Aorta (tissue), 5 donors: ENCODE results near the gene RANBP10. TPM values are rescaled to one million over a fixed set of nuclear protein-coding genes. Genes with fewer than 3 reads are reported as not detected.

Experiments
- ATAC-seq: fragments of 200-7000 bp; cut with Tn5 transposase; one replicate; pipeline ENCODE4 v1.9.1; 2022; ENCODE audit warnings: moderate library complexity; ENCODE audit not compliant: low FRiP score
- DNase-seq, 2 donors: peaks; one replicate each; pipeline ENCODE4 v3.0.0-alpha.2; 2020
- H3K27ac ChIP-seq, 2 donors: one replicate each; pipeline ENCODE4 v1.5.1; 2013; ENCODE audit warnings: low read length in 2 of 2, mild to moderate bottlenecking in 2 of 2, moderate library complexity in 2 of 2, control low read depth in 1 of 2, inconsistent platforms in 1 of 2, low read depth in 1 of 2
- H3K27me3 ChIP-seq, 2 donors: one replicate each; pipeline ENCODE4 v1.6.1; 2013; ENCODE audit warnings: control low read depth in 1 of 2, low read length in 1 of 2, mild to moderate bottlenecking in 1 of 2, moderate library complexity in 1 of 2; ENCODE audit not compliant: insufficient read depth in 2 of 2, control insufficient read depth in 1 of 2
- H3K36me3 ChIP-seq, 2 donors: one replicate each; pipeline ENCODE4 v1.6.1; 2013; ENCODE audit warnings: control low read depth in 1 of 2, low read length in 1 of 2, mild to moderate bottlenecking in 1 of 2; ENCODE audit not compliant: insufficient read depth in 2 of 2, control insufficient read depth in 1 of 2
- H3K4me1 ChIP-seq, 2 donors: one replicate each; pipeline ENCODE4 v1.6.1; 2013; ENCODE audit warnings: low read length in 2 of 2, control low read depth in 1 of 2, mild to moderate bottlenecking in 1 of 2, moderate library complexity in 1 of 2; ENCODE audit not compliant: insufficient read depth in 2 of 2, control insufficient read depth in 1 of 2
- H3K4me3 ChIP-seq, 2 donors: one replicate each; pipeline ENCODE4 v1.5.1; 2013; ENCODE audit warnings: low read length in 2 of 2, control low read depth in 1 of 2, mild to moderate bottlenecking in 1 of 2
- H3K9me3 ChIP-seq: one replicate; pipeline ENCODE4 v1.6.1; 2013; ENCODE audit warnings: mild to moderate bottlenecking, low read length; ENCODE audit not compliant: control insufficient read depth
- WGBS, 2 donors: extraction: QIAGEN DNeasy Blood & Tissue Kit; methylation state at CpG; one replicate each; pipeline ENCODE4 v1.1.7; 2013; 5-methylcytosine and 5-hydroxymethylcytosine counted together
- intact Hi-C, 2 donors: fragments of 100-400 bp; cut with DNase I; formaldehyde crosslinking; loops; one replicate each; pipeline versions ENCODE4 v1.14.2 to v1.15.0; 2022
- polyA plus RNA-seq, 2 donors: library from polyadenylated mRNA; stranded (reverse); fragments of 200-250 nt; gene quantifications; one replicate each; pipeline ENCODE4 v1.2.3, GENCODE V29; 2013
- total RNA-seq, 2 donors: library from RNA; stranded (reverse); fragmentation: NEBNext Ultra II Directional; extraction: Animal tissue kit (Norgen Biotek cat#: 25700); gene quantifications; one replicate each; pipeline ENCODE4 v1.2.1, GENCODE V29; 2021
- donor health status: healthy with polysubstance abuse.
- donor health status: Bipolar disorder and iron deficiency.
- donor health status: DM: no; HTN: no; CAD: no.
- donor health status: DM: no; HTN: no; CAD: no.
- donor health status: DM: yes; HTN: yes; CAD: no.

Gene RANBP10
- total and polyA plus RNA-seq, 4 donors = 5.5 to 21.6 (median 14.8) TPM

DNA sequence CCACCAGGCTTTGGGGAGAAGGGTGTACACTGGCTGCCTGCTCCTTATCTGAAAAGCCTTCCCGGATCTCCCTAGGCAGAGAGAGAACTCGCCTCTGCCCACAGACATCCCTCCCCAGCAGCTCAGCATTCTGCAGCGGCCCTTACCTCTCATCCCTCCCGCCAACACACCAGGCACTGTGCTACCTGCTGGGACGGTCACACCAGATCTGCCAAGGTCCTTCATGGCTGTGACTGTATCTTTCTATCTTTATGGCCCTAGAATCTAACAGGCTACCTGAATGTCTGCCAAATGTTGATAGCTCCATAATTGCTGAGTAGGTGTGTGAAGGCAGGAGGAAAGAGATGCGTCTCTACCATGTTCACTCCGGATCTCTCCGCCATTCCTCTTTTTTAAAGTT lies 8.2 kb upstream of the RANBP10 start:
- intact Hi-C loops = loop anchor here in 1 of 2 donors (2.0 kb wide), 1 partner anchor 114 kb away; no protein-coding TSS in a partner anchor
- no peak overlapping the region for H3K4me3 ChIP-seq
- no peak for DNase-seq
- no peaks in the 10 kb centered on the region for H3K4me1 ChIP-seq
- no peak for ATAC-seq
- H3K9me3 ChIP-seq = no peaks in the 10 kb centered on the region
- H3K36me3 ChIP-seq = no peaks in the 10 kb centered on the region
- H3K27ac ChIP-seq = no peak overlapping the region
- H3K27me3 ChIP-seq = no peaks in the 10 kb centered on the region
- 84 to 88% methylated on average over 8 of the region's 8 CpGs for WGBS, 2 donors

DNA sequence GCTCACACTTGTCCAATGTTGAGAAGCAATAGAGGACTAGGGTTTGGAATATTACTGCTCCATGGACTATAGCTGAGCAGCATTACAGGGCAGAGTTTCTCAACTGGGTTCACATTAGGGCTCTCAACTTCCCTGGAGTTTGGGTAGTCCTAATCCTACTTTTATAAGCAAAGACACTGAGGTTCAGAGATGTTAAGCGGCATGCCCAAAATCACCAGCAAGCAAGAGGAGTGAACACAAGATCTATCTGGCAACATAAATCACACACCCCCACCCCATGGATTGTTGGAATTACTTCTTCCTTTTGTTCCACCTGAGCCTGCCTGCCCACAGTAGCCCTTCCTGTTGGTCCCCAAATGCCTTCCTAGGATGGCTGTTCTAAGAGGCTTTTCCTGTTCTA lies 5.5 kb upstream of the RANBP10 start:
- Histone ChIP-seq H3K27ac (no peak overlapping the region), H3K4me1 (no peaks in the 10 kb centered on the region), H3K9me3 (no peaks in the 10 kb centered on the region), H3K27me3 (no peaks in the 10 kb centered on the region), H3K4me3 (no peak overlapping the region), H3K36me3 (no peaks in the 10 kb centered on the region)
- DNase-seq = no peak
- intact Hi-C loops = no loop called here
- WGBS, 2 donors = 97 to 100% methylated on average over 1 of the region's 1 CpG
- no peak for ATAC-seq

GRCh38 chr16:67807148-67807682 lies 855 bp upstream of the RANBP10 start:
- WGBS, 2 donors = 24% methylated on average over 24 of the region's 24 CpGs
- peak overlapping the region in 1 of 2 donors; percentile 20 for H3K27ac ChIP-seq
- no peaks in the 10 kb centered on the region for H3K27me3 ChIP-seq
- DNase-seq = no peak
- intact Hi-C loops = loop anchor here in 1 of 2 donors (5.0 kb wide), 1 partner anchor 35 kb away; the partner anchor contains the start of gene THAP11
- no peaks in the 10 kb centered on the region for H3K4me1 ChIP-seq
- H3K4me3 ChIP-seq = peak overlapping the region in 1 of 2 donors; percentile 50
- no peaks in the 10 kb centered on the region for H3K9me3 ChIP-seq
- H3K36me3 ChIP-seq = no peaks in the 10 kb centered on the region
- ATAC-seq = no peak

GRCh38 chr16:67805718-67806427 lies 487 bp downstream of the RANBP10 start:
- Histone ChIP-seq H3K4me3 (peak overlapping the region; percentile 13 to 87), H3K27ac (no peak overlapping the region), H3K36me3 (no peaks in the 10 kb centered on the region), H3K9me3 (no peaks in the 10 kb centered on the region), H3K4me1 (no peaks in the 10 kb centered on the region), H3K27me3 (no peaks in the 10 kb centered on the region)
- DNase-seq (peak in 1 of 2 donors; percentile 50), ATAC-seq (peak; percentile 1)
- WGBS, 2 donors = 0 to 2% methylated on average over 26 of the region's 26 CpGs
- intact Hi-C loops = loop anchor here in 1 of 2 donors (5.0 kb wide), 1 partner anchor 36 kb away; the partner anchor contains the start of gene THAP11

DNA sequence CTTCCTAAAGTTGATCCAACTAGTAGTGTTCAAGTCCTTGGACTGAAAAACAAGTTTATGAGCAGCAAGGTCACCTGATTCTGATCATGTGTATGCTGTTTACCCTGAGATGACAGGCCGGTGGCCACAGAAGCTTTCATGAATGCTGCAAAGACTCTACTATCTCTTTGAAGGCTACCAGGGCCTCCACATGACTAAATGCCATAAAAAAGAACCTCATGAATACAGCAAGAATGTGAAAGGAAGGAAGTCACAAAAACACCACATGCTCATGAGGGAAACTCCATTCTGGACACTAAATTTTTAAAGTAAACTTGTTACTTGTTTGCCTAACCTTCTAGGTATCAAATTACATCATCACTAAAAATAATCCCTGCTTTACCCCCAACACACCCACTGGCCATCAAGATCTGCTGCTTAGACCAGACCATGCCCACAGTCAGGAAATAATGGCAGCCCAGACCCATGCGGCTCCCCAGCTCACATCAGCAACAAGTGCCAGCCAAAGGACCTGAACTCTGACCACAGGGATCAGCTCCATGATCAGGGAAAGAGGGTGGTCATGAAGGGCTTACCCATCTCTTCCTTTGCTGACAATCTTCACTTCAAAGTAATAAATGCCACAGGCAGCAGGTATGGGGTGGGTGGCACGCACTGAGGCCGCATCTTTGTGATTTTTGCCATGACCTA lies 1.4 kb downstream of the RANBP10 start:
- Histone ChIP-seq H3K4me1 (no peaks in the 10 kb centered on the region), H3K27ac (no peak overlapping the region), H3K9me3 (no peaks in the 10 kb centered on the region), H3K4me3 (no peak overlapping the region), H3K36me3 (no peaks in the 10 kb centered on the region), H3K27me3 (no peaks in the 10 kb centered on the region)
- intact Hi-C loops = loop anchor here in 1 of 2 donors (5.0 kb wide), 1 partner anchor 37 kb away; the partner anchor contains the start of gene THAP11
- DNase-seq (no peak), ATAC-seq (no peak)
- 84 to 89% methylated on average over 4 of the region's 4 CpGs for WGBS, 2 donors

GRCh38 chr16:67803894-67804293 lies 2.5 kb downstream of the RANBP10 start:
- DNase-seq (no peak), ATAC-seq (no peak)
- Histone ChIP-seq H3K9me3 (no peaks in the 10 kb centered on the region), H3K36me3 (no peaks in the 10 kb centered on the region), H3K27ac (no peak overlapping the region), H3K4me3 (no peak overlapping the region), H3K27me3 (no peaks in the 10 kb centered on the region), H3K4me1 (no peaks in the 10 kb centered on the region)
- WGBS, 2 donors = 91 to 94% methylated on average over 3 of the region's 3 CpGs
- intact Hi-C loops = no loop called here

- ATAC-seq (no peak), DNase-seq (no peak)
- Histone ChIP-seq H3K4me3 (no peak overlapping the region), H3K27ac (no peak overlapping the region), H3K36me3 (no peaks in the 10 kb centered on the region), H3K9me3 (no peaks in the 10 kb centered on the region), H3K4me1 (no peaks in the 10 kb centered on the region), H3K27me3 (no peaks in the 10 kb centered on the region)
- WGBS, 2 donors = 94% methylated on average over 2 of the region's 2 CpGs
- intact Hi-C loops = no loop called here
Measured at GRCh38 chr16:67801883-67802282, 4.5 kb downstream of the RANBP10 start.

- ATAC-seq (no peak), DNase-seq (no peak)
- H3K36me3 ChIP-seq = no peaks in the 10 kb centered on the region
- no peaks in the 10 kb centered on the region for H3K27me3 ChIP-seq
- H3K4me1 ChIP-seq = no peaks in the 10 kb centered on the region
- intact Hi-C loops = no loop called here
- whole genome bisulfite sequencing, 2 donors = 83 to 90% methylated on average over 1 of the region's 1 CpG
- no peak overlapping the region for H3K27ac ChIP-seq
- no peak overlapping the region for H3K4me3 ChIP-seq
- H3K9me3 ChIP-seq = no peaks in the 10 kb centered on the region
Measured at GRCh38 chr16:67801241-67801640, 5.1 kb downstream of the RANBP10 start.
